ACC112 (cell line): ENCODE measurements around the gene PDLIM3.
A peak's percentile ranks its signal among the peaks of the same experiment; 100 is the strongest.

ENCODE experiments used
- H2AFZ ChIP-seq: fragments of 200-600 bp; sonication (generic); one replicate; pipeline ENCODE4 v1.6.0; 2017; ENCODE audit warnings: antibody characterized with exemption, low read length; ENCODE audit not compliant: unreplicated experiment
- H3K27ac ChIP-seq: fragments of 200-600 bp; sonication (generic); 2 replicates; pipeline ENCODE4 v1.5.1; 2014; ENCODE audit warnings: low read depth, mild to moderate bottlenecking, antibody characterized with exemption, low read length, moderate library complexity
- H3K27me3 ChIP-seq: fragments of 200-600 bp; sonication (generic); 2 replicates; pipeline ENCODE4 v1.6.1; 2014; ENCODE audit warnings: mild to moderate bottlenecking, antibody characterized with exemption, low read length, moderate library complexity, mixed read lengths; ENCODE audit not compliant: insufficient read depth
- H3K36me3 ChIP-seq: fragments of 200-600 bp; sonication (generic); 2 replicates; pipeline ENCODE4 v1.6.1; 2016; ENCODE audit warnings: mild to moderate bottlenecking, antibody characterized with exemption, low read length, moderate library complexity, mixed read lengths; ENCODE audit not compliant: insufficient read depth
- H3K4me1 ChIP-seq: fragments of 200-600 bp; sonication (generic); one replicate; pipeline ENCODE4 v1.6.1; 2016; ENCODE audit warnings: low read length, mixed read lengths; ENCODE audit not compliant: insufficient read depth, unreplicated experiment, control insufficient read depth
- H3K4me3 ChIP-seq: fragments of 200-600 bp; sonication (generic); 2 replicates; pipeline ENCODE4 v1.5.1; 2014; ENCODE audit warnings: mild to moderate bottlenecking, low read depth, low read length
- H3K79me2 ChIP-seq: fragments of 200-600 bp; sonication (generic); one replicate; pipeline ENCODE4 v1.6.0; 2016; ENCODE audit warnings: low read length; ENCODE audit not compliant: control insufficient read depth, unreplicated experiment, insufficient read depth

The PDLIM3 gene

DNA sequence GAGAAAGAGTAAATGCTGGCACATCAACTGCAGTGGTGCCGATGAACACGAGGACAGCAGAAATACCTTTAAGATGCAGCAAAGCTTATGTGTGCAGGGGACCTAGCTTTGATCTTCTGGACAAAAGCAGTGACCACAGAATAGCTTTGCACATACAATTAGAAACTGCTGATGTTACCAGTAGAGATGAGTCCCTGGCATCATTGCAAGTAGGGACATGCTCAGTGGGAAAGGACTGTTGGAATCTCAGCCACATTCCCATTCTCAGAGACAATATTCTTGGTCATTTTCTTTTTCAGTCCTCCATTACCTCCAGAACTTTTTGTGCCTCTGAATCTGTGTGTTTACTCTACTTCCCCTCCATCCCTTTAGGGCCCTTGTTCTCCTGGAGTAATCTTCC lies 16.9 kb upstream of the PDLIM3 start:
- H3K79me2 ChIP-seq, result no peaks in the 10 kb centered on the region
- peaks cover 5% of the 10 kb centered on the region for H3K27me3 ChIP-seq
- no peaks in the 10 kb centered on the region for H3K36me3 ChIP-seq
- no peak overlapping the region for H3K27ac ChIP-seq
- H3K4me3 ChIP-seq, result no peak overlapping the region
- no peaks in the 10 kb centered on the region for H3K4me1 ChIP-seq
- H2AFZ ChIP-seq, result no peak overlapping the region

DNA sequence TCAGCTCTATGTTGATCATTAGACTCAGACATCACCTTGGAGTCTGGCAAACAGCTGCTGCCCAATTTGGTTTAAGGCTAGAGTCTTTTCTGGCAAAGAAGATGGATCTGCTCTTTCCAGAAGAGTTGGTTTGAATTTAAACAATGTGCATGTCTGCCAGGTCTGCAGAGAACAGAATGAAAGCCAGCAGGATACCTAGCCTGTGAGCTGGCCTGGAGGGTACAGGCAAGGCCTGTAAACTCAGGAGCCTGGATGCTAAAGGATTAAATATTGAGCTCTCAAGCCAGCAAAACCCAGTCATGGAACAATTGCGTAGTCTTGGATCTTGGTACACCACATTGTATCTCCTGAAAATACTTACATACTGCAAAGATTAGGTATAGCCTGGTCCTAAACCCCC lies 15.6 kb upstream of the PDLIM3 start:
- no peaks in the 10 kb centered on the region for H3K79me2 ChIP-seq
- no peak overlapping the region for H3K27ac ChIP-seq
- no peaks in the 10 kb centered on the region for H3K36me3 ChIP-seq
- H2AFZ ChIP-seq, result no peak overlapping the region
- no peaks in the 10 kb centered on the region for H3K4me1 ChIP-seq
- peaks cover 5% of the 10 kb centered on the region for H3K27me3 ChIP-seq
- no peak overlapping the region for H3K4me3 ChIP-seq

DNA sequence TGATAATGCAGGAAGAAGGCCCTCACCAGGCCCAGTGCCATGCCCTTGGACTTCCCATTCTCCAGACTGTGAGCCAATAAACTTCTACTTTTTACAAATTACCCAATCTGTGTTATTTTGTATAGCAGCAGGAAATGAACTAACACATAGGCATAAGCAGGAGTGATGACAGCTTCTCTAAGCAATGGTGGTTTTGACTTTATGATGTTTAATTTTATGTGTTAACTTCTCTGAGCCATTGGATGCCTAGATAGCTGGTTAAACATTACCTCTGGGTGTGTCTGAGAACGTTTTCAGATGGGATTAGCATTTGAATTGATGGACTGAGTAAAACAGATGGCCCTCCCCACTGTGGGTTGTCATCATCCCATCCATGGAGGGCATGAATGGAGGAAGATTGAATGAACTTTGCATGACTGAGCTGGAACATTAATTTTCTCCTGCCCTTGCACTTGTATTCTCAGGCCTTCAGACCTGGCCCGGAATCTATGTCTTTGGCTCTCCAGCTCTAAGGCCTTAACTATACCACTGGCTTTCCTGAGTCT lies 13.9 kb upstream of the PDLIM3 start:
- H3K36me3 ChIP-seq, result no peaks in the 10 kb centered on the region
- no peak overlapping the region for H2AFZ ChIP-seq
- H3K27ac ChIP-seq, result no peak overlapping the region
- no peak overlapping the region for H3K4me3 ChIP-seq
- H3K27me3 ChIP-seq, result no peaks in the 10 kb centered on the region; the same call in none of the 2 replicates
- no peaks in the 10 kb centered on the region for H3K4me1 ChIP-seq
- H3K79me2 ChIP-seq, result no peaks in the 10 kb centered on the region

DNA sequence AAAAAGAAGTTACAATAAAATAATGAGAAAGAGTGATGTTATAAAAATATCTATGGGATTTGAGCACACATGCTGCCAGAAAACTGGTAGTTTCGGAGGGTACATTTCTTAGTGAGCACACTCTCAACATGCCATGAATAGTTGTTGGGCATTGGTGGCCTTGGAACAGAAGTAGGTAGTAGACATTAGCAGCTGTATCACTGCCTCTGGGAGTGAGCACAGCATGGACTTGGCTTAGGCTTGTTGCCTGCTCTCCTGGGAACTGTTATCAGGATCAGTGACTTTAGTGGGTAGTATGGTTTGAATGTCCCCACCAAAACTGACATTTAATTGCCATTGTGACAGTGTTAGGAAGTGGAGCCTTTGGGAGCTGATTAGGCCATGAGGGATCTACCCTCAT lies 13.3 kb upstream of the PDLIM3 start:
- H3K79me2 ChIP-seq, result no peaks in the 10 kb centered on the region
- no peaks in the 10 kb centered on the region for H3K4me1 ChIP-seq
- no peak overlapping the region for H3K27ac ChIP-seq
- H2AFZ ChIP-seq, result no peak overlapping the region
- no peaks in the 10 kb centered on the region for H3K36me3 ChIP-seq
- H3K27me3 ChIP-seq, result no peaks in the 10 kb centered on the region; the same call in none of the 2 replicates
- no peak overlapping the region for H3K4me3 ChIP-seq

DNA sequence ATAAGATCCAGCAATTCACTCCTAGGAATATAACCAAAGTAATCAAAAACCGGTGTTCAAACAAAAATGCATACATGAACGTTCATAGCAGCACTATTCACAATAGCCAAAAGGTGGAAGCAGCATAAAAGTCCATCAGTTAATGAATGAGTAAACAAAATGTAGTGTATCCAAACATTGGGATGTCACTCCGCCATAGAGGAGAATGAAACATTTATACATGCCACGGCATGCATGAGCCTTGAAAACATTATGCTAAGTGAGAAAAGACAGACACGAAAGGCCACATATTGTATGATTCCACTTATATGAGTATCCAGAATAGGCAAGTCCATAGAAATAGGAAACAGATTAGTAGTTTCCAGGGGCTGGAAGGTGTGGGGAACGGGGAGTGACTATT lies 11.0 kb upstream of the PDLIM3 start:
- no peaks in the 10 kb centered on the region for H3K36me3 ChIP-seq
- H3K4me1 ChIP-seq, result no peaks in the 10 kb centered on the region
- no peak overlapping the region for H3K4me3 ChIP-seq
- no peak overlapping the region for H2AFZ ChIP-seq
- H3K27me3 ChIP-seq, result peaks cover 14% of the 10 kb centered on the region
- H3K79me2 ChIP-seq, result no peaks in the 10 kb centered on the region
- H3K27ac ChIP-seq, result no peak overlapping the region

DNA sequence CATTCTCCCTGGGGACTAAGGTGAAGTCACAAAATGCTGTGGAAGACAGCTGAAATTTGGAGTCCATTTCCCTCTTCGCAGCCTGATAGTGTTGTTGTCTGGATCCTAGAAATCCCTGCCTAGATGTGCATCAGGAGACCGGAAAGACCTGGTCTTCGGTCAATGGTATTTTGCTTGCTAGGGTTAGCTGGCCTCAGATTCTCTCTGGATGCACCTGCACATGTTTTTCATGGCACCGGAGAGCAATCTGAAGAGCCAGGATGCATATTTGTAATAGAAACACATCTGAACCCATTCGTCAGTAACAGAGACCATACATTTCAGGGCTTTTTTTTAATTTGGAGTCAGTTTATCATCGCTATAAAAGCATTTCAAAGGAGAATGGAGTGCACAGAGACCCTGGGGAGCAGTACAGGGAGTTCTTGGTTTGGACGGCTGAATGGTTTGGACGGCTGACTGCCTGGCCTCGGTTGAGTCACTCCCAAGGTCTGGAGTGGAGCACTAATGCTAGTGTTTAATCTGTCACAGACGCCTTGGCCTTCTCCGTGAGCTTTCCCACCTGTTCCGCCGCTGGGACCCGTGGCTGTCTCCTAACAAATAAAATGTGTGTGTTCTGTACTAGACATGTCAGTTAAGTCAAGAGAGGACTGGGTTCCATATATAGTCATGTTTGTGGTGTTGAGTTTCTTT lies 7.5 kb upstream of the PDLIM3 start:
- Histone ChIP-seq H3K27ac (no peak overlapping the region), H2AFZ (no peak overlapping the region), H3K4me1 (no peaks in the 10 kb centered on the region)

DNA sequence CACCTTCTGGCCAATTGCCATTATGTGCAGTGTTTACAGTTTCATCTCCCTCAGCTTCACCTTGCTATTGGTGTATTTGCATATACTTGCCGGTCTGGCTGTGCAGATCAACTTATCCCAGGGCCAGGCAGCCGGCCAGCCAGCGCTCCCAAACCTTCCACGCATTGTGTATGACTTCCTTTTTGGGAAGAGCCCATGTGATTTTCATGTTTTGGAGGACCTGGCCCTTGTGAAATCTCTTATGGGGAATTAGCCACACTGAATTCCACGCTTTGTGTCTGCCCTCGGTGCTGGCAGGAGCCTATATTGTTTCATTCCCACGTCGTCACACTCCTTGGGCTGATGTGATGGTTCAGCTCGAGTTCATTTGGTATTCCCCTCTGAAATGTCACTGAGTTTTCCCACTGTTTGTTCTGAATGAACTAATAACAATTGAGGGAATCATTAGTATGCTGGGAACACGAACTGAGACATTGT lies 6.0 kb upstream of the PDLIM3 start:
- Histone ChIP-seq H3K36me3 (no peaks in the 10 kb centered on the region), H3K27me3 (peaks cover 38% of the 10 kb centered on the region), H3K27ac (no peak overlapping the region), H3K4me3 (no peak overlapping the region), H2AFZ (no peak overlapping the region), H3K79me2 (no peaks in the 10 kb centered on the region), H3K4me1 (peaks cover 2% of the 10 kb centered on the region)

More for the DNA sequence above, 7.5 kb upstream of the PDLIM3 start:
- no peak overlapping the region for H3K4me3 ChIP-seq
- no peaks in the 10 kb centered on the region for H3K79me2 ChIP-seq
- no peaks in the 10 kb centered on the region for H3K36me3 ChIP-seq
- H3K27me3 ChIP-seq, result peaks cover 32% of the 10 kb centered on the region

DNA sequence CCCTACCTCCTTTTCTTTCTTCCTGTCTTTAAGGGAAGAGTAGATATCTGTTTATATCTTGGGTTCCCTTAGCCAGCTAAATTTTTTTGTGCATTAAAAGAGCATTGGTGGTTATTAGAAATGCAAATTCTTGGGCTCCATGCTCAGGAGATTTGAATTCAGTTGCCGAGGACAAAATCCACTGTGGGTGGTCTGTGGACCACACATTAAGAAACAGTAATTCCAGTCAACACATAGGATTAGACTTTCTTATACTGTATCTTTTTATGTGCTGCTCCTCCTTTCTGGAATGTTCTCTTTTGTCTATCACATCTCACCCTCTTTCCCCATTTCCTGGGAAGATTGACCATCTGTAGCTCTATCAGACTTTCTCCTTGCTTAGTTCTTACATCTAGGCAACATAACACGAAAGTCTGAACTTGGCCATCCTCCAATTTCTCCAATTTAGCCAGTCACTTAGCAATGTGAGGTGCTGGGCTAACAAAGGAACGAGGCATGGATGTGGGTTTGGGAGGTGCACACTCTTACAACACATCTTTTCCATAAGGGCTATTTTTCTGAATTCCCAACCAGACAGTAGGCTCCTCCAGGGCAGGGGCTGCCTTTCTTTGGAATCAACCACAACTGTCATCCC lies 5.3 kb upstream of the PDLIM3 start:
- Histone ChIP-seq H3K27me3 (peaks cover 43% of the 10 kb centered on the region), H3K36me3 (no peaks in the 10 kb centered on the region), H3K4me3 (no peak overlapping the region), H3K4me1 (peaks cover 7% of the 10 kb centered on the region), H2AFZ (no peak overlapping the region), H3K27ac (no peak overlapping the region), H3K79me2 (no peaks in the 10 kb centered on the region)

DNA sequence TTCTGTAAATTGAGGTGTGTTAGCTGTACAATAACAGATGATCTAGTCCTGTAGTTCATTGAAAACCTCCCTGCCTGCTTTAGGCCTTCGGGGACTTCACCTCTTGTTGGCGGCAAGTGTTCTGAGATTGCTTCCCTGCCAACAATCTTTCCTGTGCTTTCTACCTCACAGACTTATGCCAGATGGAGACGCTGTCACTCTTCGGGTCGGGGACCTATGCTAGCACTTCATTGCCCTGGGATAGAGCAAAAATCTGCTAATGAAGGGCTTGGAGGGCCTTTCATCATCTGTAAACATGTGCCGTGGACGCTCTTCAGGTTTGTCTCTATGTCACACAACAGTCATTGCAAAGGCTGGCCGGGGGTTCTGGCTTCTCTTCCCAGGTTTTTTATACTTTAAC lies 4.7 kb upstream of the PDLIM3 start:
- Histone ChIP-seq H3K4me3 (no peak overlapping the region), H3K79me2 (no peaks in the 10 kb centered on the region), H3K36me3 (no peaks in the 10 kb centered on the region), H3K4me1 (peaks cover 7% of the 10 kb centered on the region), H3K27ac (no peak overlapping the region), H3K27me3 (peaks cover 43% of the 10 kb centered on the region), H2AFZ (no peak overlapping the region)

DNA sequence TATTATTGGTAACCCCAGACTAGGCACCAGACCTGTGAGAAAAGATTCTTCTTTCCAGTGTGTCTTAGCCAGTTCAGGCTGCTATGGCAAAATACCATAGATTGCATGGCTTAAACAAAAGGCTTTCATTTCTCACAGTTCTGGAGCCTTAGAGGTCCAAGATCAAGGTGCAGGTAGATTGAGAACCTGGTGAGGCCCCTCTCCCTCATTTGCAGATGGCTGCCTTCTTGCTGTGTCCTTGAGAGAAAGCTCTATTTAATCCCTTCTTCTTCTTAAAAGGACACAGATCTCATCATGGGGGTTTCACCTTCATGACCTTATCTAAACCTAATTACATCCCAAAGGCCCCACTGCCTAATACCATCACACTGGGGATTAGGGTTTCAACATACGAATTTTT lies 3.5 kb upstream of the PDLIM3 start:
- Histone ChIP-seq H3K4me1 (peaks cover 7% of the 10 kb centered on the region), H3K79me2 (no peaks in the 10 kb centered on the region), H3K36me3 (no peaks in the 10 kb centered on the region), H3K27me3 (peaks cover 43% of the 10 kb centered on the region), H2AFZ (no peak overlapping the region), H3K27ac (no peak overlapping the region), H3K4me3 (no peak overlapping the region)

DNA sequence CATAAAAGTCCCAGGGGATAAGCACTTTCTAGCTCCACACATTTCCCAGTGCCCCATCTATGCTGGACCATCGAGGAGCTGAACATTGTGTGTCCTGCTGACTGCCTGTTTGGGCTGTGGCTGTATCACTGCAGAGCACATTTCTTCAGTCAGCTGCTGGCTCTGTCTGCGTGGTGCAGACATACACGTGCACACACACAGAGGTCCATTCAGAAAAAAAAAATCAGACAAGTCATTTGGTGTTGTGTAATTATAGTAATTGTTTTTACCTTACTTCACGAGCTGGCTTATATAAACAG lies 1.1 kb upstream of the PDLIM3 start:
- peak overlapping the region; percentile 88 for H3K4me3 ChIP-seq
- no peak overlapping the region for H2AFZ ChIP-seq
- no peaks in the 10 kb centered on the region for H3K79me2 ChIP-seq

More for the DNA sequence above, 1.1 kb upstream of the PDLIM3 start:
- Histone ChIP-seq H3K4me1 (peaks cover 7% of the 10 kb centered on the region), H3K36me3 (no peaks in the 10 kb centered on the region), H3K27me3 (peaks cover 29% of the 10 kb centered on the region), H3K27ac (no peak overlapping the region)
